ENCODE data around the gene ZNF385B.

Gene ZNF385B

GRCh38 chr2:179545024-179545423 lies 316.4 kb downstream of the ZNF385B start:
- no peak overlapping the region for H3K4me3 Mint-ChIP-seq
- H3K36me3 Mint-ChIP-seq (ENCODE audit: low read depth), result no peaks in the 10 kb centered on the region
- H3K27ac Mint-ChIP-seq, result no peak overlapping the region
- no peaks in the 10 kb centered on the region for H3K4me1 Mint-ChIP-seq
- H3K9me3 Mint-ChIP-seq, result no peaks in the 10 kb centered on the region
- TF ChIP-seq CTCF (IDR thresholded peaks at IDR 0.05; ENCODE audit: unreplicated experiment in 3 of 3), result no peak
- no peaks in the 10 kb centered on the region for H3K27me3 Mint-ChIP-seq (ENCODE audit: low read depth)

- H3K36me3 Mint-ChIP-seq (ENCODE audit: low read depth), result peaks cover 4% of the 10 kb centered on the region
- no peak overlapping the region for H3K27ac Mint-ChIP-seq
- H3K27me3 Mint-ChIP-seq (ENCODE audit: low read depth), result no peaks in the 10 kb centered on the region
Measured at GRCh38 chr2:179543361-179543901, 318.0 kb downstream of the ZNF385B start.

GRCh38 chr2:179541586-179541985 lies 319.8 kb downstream of the ZNF385B start:
- H3K9me3 Mint-ChIP-seq, result no peaks in the 10 kb centered on the region
- H3K4me3 Mint-ChIP-seq, result no peak overlapping the region
- H3K36me3 Mint-ChIP-seq (ENCODE audit: low read depth), result peaks cover 4% of the 10 kb centered on the region
- H3K4me1 Mint-ChIP-seq, result no peaks in the 10 kb centered on the region
- H3K27ac Mint-ChIP-seq, result no peak overlapping the region
- H3K27me3 Mint-ChIP-seq (ENCODE audit: low read depth), result no peaks in the 10 kb centered on the region
- TF ChIP-seq CTCF (IDR thresholded peaks at IDR 0.05; ENCODE audit: unreplicated experiment in 3 of 3), result no peak

More at GRCh38 chr2:179543361-179543901, 318.0 kb downstream of the ZNF385B start:
- no peak overlapping the region for H3K4me3 Mint-ChIP-seq
- H3K9me3 Mint-ChIP-seq, result no peaks in the 10 kb centered on the region
- no peaks in the 10 kb centered on the region for H3K4me1 Mint-ChIP-seq
- TF ChIP-seq CTCF (IDR thresholded peaks at IDR 0.05; ENCODE audit: unreplicated experiment in 3 of 3), result no peak

GRCh38 chr2:179539124-179539511 lies 322.3 kb downstream of the ZNF385B start:
- Mint-ChIP-seq H3K27me3 (ENCODE audit: low read depth) (no peaks in the 10 kb centered on the region), H3K4me1 (no peaks in the 10 kb centered on the region), H3K9me3 (no peaks in the 10 kb centered on the region), H3K36me3 (ENCODE audit: low read depth) (peaks cover 4% of the 10 kb centered on the region), H3K27ac (no peak overlapping the region), H3K4me3 (no peak overlapping the region)
- no peak for TF ChIP-seq CTCF (IDR thresholded peaks at IDR 0.05; ENCODE audit: unreplicated experiment in 3 of 3)

- H3K27me3 Mint-ChIP-seq (ENCODE audit: low read depth), result no peaks in the 10 kb centered on the region
- TF ChIP-seq CTCF (IDR thresholded peaks at IDR 0.05; ENCODE audit: unreplicated experiment in 3 of 3), result no peak
Measured at GRCh38 chr2:179538406-179539123, 322.8 kb downstream of the ZNF385B start.

GRCh38 chr2:179536185-179536584 lies 325.2 kb downstream of the ZNF385B start:
- no peaks in the 10 kb centered on the region for H3K27me3 Mint-ChIP-seq (ENCODE audit: low read depth)
- H3K4me1 Mint-ChIP-seq, result no peaks in the 10 kb centered on the region
- H3K36me3 Mint-ChIP-seq (ENCODE audit: low read depth), result peaks cover 4% of the 10 kb centered on the region
- H3K27ac Mint-ChIP-seq, result no peak overlapping the region
- H3K9me3 Mint-ChIP-seq, result no peaks in the 10 kb centered on the region
- H3K4me3 Mint-ChIP-seq, result no peak overlapping the region
- no peak for TF ChIP-seq CTCF (IDR thresholded peaks at IDR 0.05; ENCODE audit: unreplicated experiment in 3 of 3)

More at GRCh38 chr2:179538406-179539123, 322.8 kb downstream of the ZNF385B start:
- Mint-ChIP-seq H3K4me1 (no peaks in the 10 kb centered on the region), H3K9me3 (no peaks in the 10 kb centered on the region), H3K27ac (no peak overlapping the region), H3K4me3 (no peak overlapping the region), H3K36me3 (ENCODE audit: low read depth) (peaks cover 4% of the 10 kb centered on the region)
